Measurements from ENCODE around the gene ANKS6.

GRCh38 chr9:98766586-98766985, 29.8 kb downstream of the ANKS6 start:
- TF ChIP-seq POLR2AphosphoS5 (IDR thresholded peaks at IDR 0.05) (no peak), CTCF (IDR thresholded peaks at IDR 0.05 in 8 of 11, conservative IDR thresholded peaks at IDR 0.05 in 3 of 11) (no peak), POLR2A (IDR thresholded peaks at IDR 0.05) (no peak)

All from spleen (tissue), 7 donors.